Esophagus muscularis mucosa (tissue), 4 donors: ENCODE data around the gene MET. TPM values are rescaled to one million over a fixed set of nuclear protein-coding genes. Genes with fewer than 3 reads are reported as not detected.

Experiments used
- DNase-seq: peaks from one replicate; pipeline ENCODE4 v3.0.0-alpha.2; 2017; ENCODE audit errors: extremely low spot score
- H3K27ac ChIP-seq, 4 donors: fragments of 200-600 bp; sonication (generic); replicated peaks in 1 of 4; 1 replicate in 3 of 4; 2 replicates in 1 of 4; pipeline ENCODE4 v1.5.1; 2016 to 2019; ENCODE audit warnings: mild to moderate bottlenecking in 1 of 4
- H3K27me3 ChIP-seq, 4 donors: fragments of 200-600 bp; sonication (generic); one replicate each; pipeline versions ENCODE4 v1.5.1 to v1.6.0; 2016 to 2019
- H3K36me3 ChIP-seq, 4 donors: fragments of 200-600 bp; sonication (generic); one replicate each; pipeline ENCODE4 v1.5.1; 2016 to 2019
- H3K4me1 ChIP-seq, 4 donors: fragments of 200-600 bp; sonication (generic); one replicate each; pipeline ENCODE4 v1.5.1; 2016 to 2019
- H3K4me3 ChIP-seq, 4 donors: fragments of 200-600 bp; sonication (generic); 1 replicate in 2 of 4; 2 replicates in 2 of 4; pipeline ENCODE4 v1.5.1; 2016 to 2019; ENCODE audit warnings: mild to moderate bottlenecking in 4 of 4, moderate library complexity in 1 of 4
- H3K9me3 ChIP-seq, 4 donors: fragments of 200-600 bp; sonication (generic); 1 replicate in 3 of 4; 2 replicates in 1 of 4; pipeline ENCODE4 v1.5.1; 2016 to 2019
- EP300 ChIP-seq: sonication (generic); formaldehyde crosslinking; IDR thresholded peaks from one replicate; pipeline ENCODE4 v1.6.1; 2017; ENCODE audit warnings: antibody characterized with exemption
- POLR2A ChIP-seq: fragments of 450-650 bp; IDR thresholded peaks from one replicate; pipeline ENCODE4 v1.6.1; 2017; ENCODE audit warnings: antibody characterized with exemption, moderate library complexity, mild to moderate bottlenecking, low read depth
- POLR2AphosphoS5 ChIP-seq, 2 donors: sonication (generic); formaldehyde crosslinking; IDR thresholded peaks; one replicate each; pipeline ENCODE4 v1.6.1; 2017; ENCODE audit warnings: antibody characterized with exemption in 2 of 2
- WGBS: methylation state at CpG from one replicate; pipeline ENCODE4 v1.1.5; 2018; 5-methylcytosine and 5-hydroxymethylcytosine counted together
- intact Hi-C: fragments of 100-400 bp; cut with DNase I; formaldehyde crosslinking; loops from one replicate; pipeline ENCODE4 v1.15.1; 2023
- total RNA-seq, 4 donors: library from RNA; depleted of rRNA; stranded (reverse); fragments of >200 nt; gene quantifications; one replicate each; pipeline versions ENCODE4 v1.1.0 to v1.2.1, GENCODE V29; 2016
- TF ChIP-seq, protein P1 (sequence below), 3 experiments: fragments of 200-600 bp in 2 of 3; fragments of 450-650 bp in 1 of 3; sonication (generic) in 2 of 3; IDR thresholded peaks; one replicate each; pipeline ENCODE4 v1.5.1; 2017 to 2019; ENCODE audit warnings: antibody characterized with exemption in 3 of 3, mild to moderate bottlenecking in 2 of 3, moderate library complexity in 1 of 3

The MET gene
- total RNA-seq, 4 donors from 2014 or later = 12.0 to 27.2 (median 15.7) TPM

DNA sequence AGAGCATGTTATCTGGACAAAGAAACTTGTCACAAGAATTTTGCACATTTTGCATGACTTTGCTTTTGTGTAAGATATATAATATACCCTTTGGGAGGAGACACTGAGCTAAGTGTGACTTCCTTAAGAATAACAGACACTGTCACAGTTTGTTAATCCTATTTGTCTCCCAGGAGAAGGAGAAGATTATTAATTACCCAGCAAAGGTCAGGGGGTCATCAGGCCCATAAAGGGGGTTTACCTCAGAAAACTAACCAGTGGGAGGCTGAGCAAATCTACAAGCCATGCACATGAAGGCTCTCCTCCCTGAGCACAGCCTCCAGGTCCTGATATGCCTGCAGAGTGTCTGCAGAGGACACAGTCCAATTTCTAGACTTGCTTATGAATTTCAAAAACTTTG is 10.1 kb upstream of the MET start:
- no peak for DNase-seq
- Histone ChIP-seq H3K9me3 (no peaks in the 10 kb centered on the region), H3K27ac (no peak overlapping the region), H3K27me3 (no peaks in the 10 kb centered on the region), H3K4me3 (no peak overlapping the region), H3K4me1 (peaks cover 0 to 2% (median 0%) of the 10 kb centered on the region in 4 donors), H3K36me3 (no peaks in the 10 kb centered on the region)
- TF ChIP-seq EP300 (no peak), POLR2AphosphoS5 (IDR thresholded peaks at IDR 0.05) (no peak), POLR2A (no peak)
- TF ChIP-seq, protein P1, sequence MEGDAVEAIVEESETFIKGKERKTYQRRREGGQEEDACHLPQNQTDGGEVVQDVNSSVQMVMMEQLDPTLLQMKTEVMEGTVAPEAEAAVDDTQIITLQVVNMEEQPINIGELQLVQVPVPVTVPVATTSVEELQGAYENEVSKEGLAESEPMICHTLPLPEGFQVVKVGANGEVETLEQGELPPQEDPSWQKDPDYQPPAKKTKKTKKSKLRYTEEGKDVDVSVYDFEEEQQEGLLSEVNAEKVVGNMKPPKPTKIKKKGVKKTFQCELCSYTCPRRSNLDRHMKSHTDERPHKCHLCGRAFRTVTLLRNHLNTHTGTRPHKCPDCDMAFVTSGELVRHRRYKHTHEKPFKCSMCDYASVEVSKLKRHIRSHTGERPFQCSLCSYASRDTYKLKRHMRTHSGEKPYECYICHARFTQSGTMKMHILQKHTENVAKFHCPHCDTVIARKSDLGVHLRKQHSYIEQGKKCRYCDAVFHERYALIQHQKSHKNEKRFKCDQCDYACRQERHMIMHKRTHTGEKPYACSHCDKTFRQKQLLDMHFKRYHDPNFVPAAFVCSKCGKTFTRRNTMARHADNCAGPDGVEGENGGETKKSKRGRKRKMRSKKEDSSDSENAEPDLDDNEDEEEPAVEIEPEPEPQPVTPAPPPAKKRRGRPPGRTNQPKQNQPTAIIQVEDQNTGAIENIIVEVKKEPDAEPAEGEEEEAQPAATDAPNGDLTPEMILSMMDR (IDR thresholded peaks at IDR 0.05) = no peak
- intact Hi-C loops = loop anchor here (10.0 kb wide), 1 partner anchor 67 kb away; no protein-coding TSS in a partner anchor

DNA sequence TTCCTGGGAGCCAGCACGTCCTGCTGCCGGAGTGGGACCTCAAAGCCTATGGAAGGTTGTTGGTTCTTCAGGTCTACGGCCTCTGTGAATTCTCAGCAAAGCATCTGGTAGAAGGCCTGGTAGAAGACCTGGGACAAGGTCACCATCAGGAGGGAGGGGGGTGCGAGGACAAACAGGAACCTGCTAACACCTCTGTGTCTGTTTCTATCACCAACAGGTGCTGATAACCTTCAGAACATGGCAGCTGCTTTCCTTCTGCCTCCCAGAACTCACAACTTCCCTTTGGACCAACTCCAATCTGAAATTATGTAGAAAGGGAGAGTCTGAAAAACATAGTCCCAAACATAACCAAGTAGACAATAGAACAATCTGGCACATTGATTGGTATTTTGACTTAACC is 8.3 kb upstream of the MET start:
- Histone ChIP-seq H3K27me3 (no peaks in the 10 kb centered on the region), H3K27ac (no peak overlapping the region), H3K4me1 (peaks cover 0 to 2% (median 0%) of the 10 kb centered on the region in 4 donors), H3K9me3 (no peaks in the 10 kb centered on the region), H3K36me3 (no peaks in the 10 kb centered on the region), H3K4me3 (no peak overlapping the region)
- intact Hi-C loops = loop anchor here (10.0 kb wide), 1 partner anchor 69 kb away; no protein-coding TSS in a partner anchor
- TF ChIP-seq EP300 (no peak), POLR2AphosphoS5 (IDR thresholded peaks at IDR 0.05) (no peak), POLR2A (no peak)
- TF ChIP-seq, protein P1 (IDR thresholded peaks at IDR 0.05) = no peak
- no peak for DNase-seq
- 91% methylated on average over 4 of the region's 4 CpGs for WGBS

DNA sequence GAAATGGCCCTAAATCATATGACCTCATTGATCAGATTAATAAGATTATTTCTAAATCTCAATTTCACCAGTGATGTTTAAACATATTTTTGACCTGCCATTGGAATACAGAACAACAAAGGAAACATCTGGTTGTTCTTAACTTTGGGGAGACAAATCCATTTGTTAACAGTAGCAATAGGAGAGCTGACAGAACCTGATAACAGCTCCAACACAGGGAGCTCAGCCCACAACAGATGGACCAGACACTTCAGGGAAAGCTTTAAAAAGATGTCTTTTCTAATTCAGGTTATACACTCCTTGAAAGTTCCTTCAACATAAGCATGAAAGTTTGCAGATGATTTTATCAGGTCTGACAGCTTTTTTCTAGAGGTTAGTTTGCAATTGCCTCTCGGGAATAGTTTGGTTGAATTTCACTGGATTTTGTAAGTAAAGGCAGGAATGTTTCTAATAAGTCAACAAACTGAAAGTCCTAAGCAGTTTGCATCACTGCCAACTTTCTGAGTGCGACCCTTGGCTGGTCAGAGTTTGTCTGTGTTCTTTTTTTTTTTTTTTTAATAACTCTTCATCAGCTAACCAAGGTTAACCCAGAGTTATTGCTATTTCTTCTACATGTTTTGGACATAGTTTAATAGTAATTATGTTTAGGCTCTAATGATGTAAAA is 6.5 kb upstream of the MET start:
- no peaks in the 10 kb centered on the region for H3K9me3 ChIP-seq
- TF ChIP-seq POLR2A (no peak), EP300 (no peak), POLR2AphosphoS5 (IDR thresholded peaks at IDR 0.05) (no peak)
- TF ChIP-seq, protein P1 (IDR thresholded peaks at IDR 0.05) = no peak

DNA sequence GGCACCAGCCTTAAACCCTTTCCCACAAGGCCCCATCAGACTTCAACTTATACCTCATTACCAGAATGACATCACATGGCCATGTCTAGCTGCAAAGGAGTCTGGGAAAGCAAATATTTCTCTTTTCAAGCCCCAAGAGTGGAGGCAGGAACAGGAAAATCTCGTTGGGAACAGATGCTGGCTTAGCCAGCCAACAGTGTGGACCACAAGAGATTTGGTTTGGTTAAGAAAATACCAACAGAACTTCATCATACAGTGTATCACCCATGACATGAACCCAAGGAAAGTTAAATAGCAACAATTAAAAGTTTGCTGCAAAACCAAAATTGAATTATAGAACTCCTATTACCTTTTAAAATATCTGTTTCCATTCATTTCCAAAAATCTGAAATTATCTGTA is 2.2 kb upstream of the MET start:
- H3K27me3 ChIP-seq = no peaks in the 10 kb centered on the region
- TF ChIP-seq POLR2A = no peak
- TF ChIP-seq POLR2AphosphoS5 (IDR thresholded peaks at IDR 0.05) = no peak
- TF ChIP-seq EP300 = no peak
- TF ChIP-seq, protein P1 (IDR thresholded peaks at IDR 0.05) = no peak
- H3K9me3 ChIP-seq = no peaks in the 10 kb centered on the region
- no peak for DNase-seq
- no peaks in the 10 kb centered on the region for H3K36me3 ChIP-seq
- WGBS = 80% methylated on average over 1 of the region's 1 CpG
- H3K27ac ChIP-seq = no peak overlapping the region
- H3K4me1 ChIP-seq = peaks cover 13 to 28% (median 22%) of the 10 kb centered on the region in 4 donors
- H3K4me3 ChIP-seq = no peak overlapping the region
- intact Hi-C loops = loop anchor here (10.0 kb wide), 1 partner anchor 75 kb away; no protein-coding TSS in a partner anchor

More for the DNA sequence above, 6.5 kb upstream of the MET start:
- 31% methylated on average over 2 of the region's 2 CpGs for WGBS
- DNase-seq = no peak
- Histone ChIP-seq H3K36me3 (no peaks in the 10 kb centered on the region), H3K27me3 (no peaks in the 10 kb centered on the region), H3K4me3 (no peak overlapping the region), H3K27ac (no peak overlapping the region), H3K4me1 (peaks cover 0 to 2% (median 0%) of the 10 kb centered on the region in 4 donors)
- intact Hi-C loops = loop anchor here (10.0 kb wide), 1 partner anchor 71 kb away; no protein-coding TSS in a partner anchor
